ENCODE measurements around the gene AOAH.

DNA sequence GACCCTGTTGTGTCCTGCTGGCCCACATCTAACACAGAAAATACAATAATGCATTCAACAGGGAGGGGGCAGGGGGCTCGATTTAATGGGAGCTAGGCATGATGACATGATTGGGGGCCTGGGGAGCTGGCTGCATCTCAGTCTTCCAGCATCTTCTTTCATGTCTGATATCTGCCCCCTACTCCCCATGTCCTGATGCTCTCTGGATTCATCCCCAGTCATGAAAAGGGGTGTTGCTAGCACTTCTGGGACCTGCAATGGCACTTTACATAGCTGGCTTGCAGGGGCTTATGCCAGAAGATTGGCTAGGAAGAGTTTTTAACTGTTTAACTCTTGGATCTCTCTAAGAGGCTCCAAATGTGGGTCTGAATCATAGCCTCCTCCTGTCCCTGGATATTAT is 94.9 kb downstream of the AOAH start:
- TF ChIP-seq CTCF (IDR thresholded peaks at IDR 0.05; ENCODE audit: insufficient read depth, low read length) (no peak), POLR2AphosphoS5 (IDR thresholded peaks at IDR 0.05; ENCODE audit: low read depth) (no peak), REST (IDR thresholded peaks at IDR 0.05; ENCODE audit: insufficient replicate concordance, low read depth) (no peak)
